Measurements from ENCODE around the gene NEMP1. TPM values are rescaled to one million over a fixed set of nuclear protein-coding genes. Genes with fewer than 3 reads are reported as not detected.

NEMP1 gene
- total RNA-seq, 1 experiment from 2014 or later: 36.6 TPM

- no peak for DNase-seq
- TF ChIP-seq CTCF (conservative IDR thresholded peaks at IDR 0.05): no peak
- no peak for TF ChIP-seq EZH2 (IDR thresholded peaks at IDR 0.05; ENCODE audit: low read depth)
- BruUV-seq (replicated peaks): no TSS peak
- Histone ChIP-seq H3K27me3 (ENCODE audit: insufficient read depth, low read depth) (no peaks in the 10 kb centered on the region), H3K27ac (no peak overlapping the region), H3K4me3 (no peak overlapping the region), H3K36me3 (ENCODE audit: low read depth) (no peaks in the 10 kb centered on the region), H3K4me2 (no peak overlapping the region), H3K9me3 (ENCODE audit: insufficient read depth, low read depth) (no peaks in the 10 kb centered on the region), H4K20me1 (ENCODE audit: insufficient read depth) (no peaks in the 10 kb centered on the region), H3K4me1 (replicated peaks; ENCODE audit: insufficient read depth) (no peaks in the 10 kb centered on the region), H2AFZ (no peak overlapping the region), H3K79me2 (ENCODE audit: low read depth) (no peaks in the 10 kb centered on the region), H3F3A (ENCODE audit: insufficient read depth, low read depth) (no peaks in the 10 kb centered on the region), H3K9me2 (ENCODE audit: insufficient read depth) (no peaks in the 10 kb centered on the region)
- intact Hi-C loops (cut with micrococcal nuclease; ENCODE audit: unreplicated experiment): no loop called here
- ChIA-PET CTCF (no interaction called here), POLR2A (ENCODE audit: unreplicated experiment) (no interaction called here)
Observed at GRCh38 chr12:57119294-57120085, 40.9 kb upstream of the NEMP1 start.

GRCh38 chr12:57118711-57119271, 40.2 kb upstream of the NEMP1 start:
- Histone ChIP-seq H2AFZ (no peak overlapping the region), H3K4me2 (no peak overlapping the region), H3K27ac (no peak overlapping the region)

More at GRCh38 chr12:57118711-57119271, 40.2 kb upstream of the NEMP1 start:
- H4K20me1 ChIP-seq (ENCODE audit: insufficient read depth): no peaks in the 10 kb centered on the region
- ChIA-PET POLR2A (ENCODE audit: unreplicated experiment) (interaction anchor here (0.5 kb wide), 1 partner anchor 9 kb away, joined by 7 read pairs; no protein-coding TSS in a partner anchor), CTCF (no interaction called here)
- no peak overlapping the region for H3K4me3 ChIP-seq
- no peaks in the 10 kb centered on the region for H3K36me3 ChIP-seq (ENCODE audit: low read depth)
- H3K27me3 ChIP-seq (ENCODE audit: insufficient read depth, low read depth): no peaks in the 10 kb centered on the region
- no peaks in the 10 kb centered on the region for H3K79me2 ChIP-seq (ENCODE audit: low read depth)
- H3K9me2 ChIP-seq (ENCODE audit: insufficient read depth): no peaks in the 10 kb centered on the region
- intact Hi-C loops (cut with micrococcal nuclease; ENCODE audit: unreplicated experiment): no loop called here
- DNase-seq: no peak
- no peak for TF ChIP-seq CTCF (conservative IDR thresholded peaks at IDR 0.05)
- TF ChIP-seq EZH2 (IDR thresholded peaks at IDR 0.05; ENCODE audit: low read depth): no peak
- H3K9me3 ChIP-seq (ENCODE audit: insufficient read depth, low read depth): no peaks in the 10 kb centered on the region
- no peaks in the 10 kb centered on the region for H3K4me1 ChIP-seq (replicated peaks; ENCODE audit: insufficient read depth)
- no peaks in the 10 kb centered on the region for H3F3A ChIP-seq (ENCODE audit: insufficient read depth, low read depth)
- BruUV-seq (replicated peaks): no TSS peak

Measured in PC-9 (cell line).